ENCODE results near the gene ABCF2.

Gene ABCF2

GRCh38 chr7:151226875-151227782 is at the start of gene ABCF2:
Gene ABCF2 (minus strand): TSS chr7:151227205. CDS start chr7:151226458, 747 bp downstream.
- peak; percentile 99 for DNase-seq (ENCODE audit: low spot score)

- DNase-seq (ENCODE audit: low spot score) = no peak
These were observed 49.0 kb upstream of the ABCF2 start for GRCh38 chr7:151275813-151276577.

- DNase-seq (ENCODE audit: low spot score) = no peak
These were observed 48.2 kb upstream of the ABCF2 start for GRCh38 chr7:151274936-151275812.

- DNase-seq (ENCODE audit: low spot score) = no peak
These were observed 47.4 kb upstream of the ABCF2 start for GRCh38 chr7:151274396-151274795.

- DNase-seq (ENCODE audit: low spot score) = no peak
These were observed 46.8 kb upstream of the ABCF2 start for GRCh38 chr7:151273651-151274390.

- DNase-seq (ENCODE audit: low spot score) = no peak
These were observed 45.9 kb upstream of the ABCF2 start for GRCh38 chr7:151272877-151273276.

GRCh38 chr7:151272405-151272804 is 45.4 kb upstream of the ABCF2 start:
- no peak for DNase-seq (ENCODE audit: low spot score)

GRCh38 chr7:151271699-151272355 is 44.8 kb upstream of the ABCF2 start:
- no peak for DNase-seq (ENCODE audit: low spot score)

GRCh38 chr7:151269511-151269910 is 42.5 kb upstream of the ABCF2 start:
- DNase-seq (ENCODE audit: low spot score) = no peak

- no peak for DNase-seq (ENCODE audit: low spot score)
These were observed 38.4 kb upstream of the ABCF2 start for GRCh38 chr7:151265351-151265931.

GRCh38 chr7:151264615-151265014 is 37.6 kb upstream of the ABCF2 start:
- no peak for DNase-seq (ENCODE audit: low spot score)

- DNase-seq (ENCODE audit: low spot score) = no peak
These were observed 34.5 kb upstream of the ABCF2 start for GRCh38 chr7:151261529-151261928.

- no peak for DNase-seq (ENCODE audit: low spot score)
These were observed 33.9 kb upstream of the ABCF2 start for GRCh38 chr7:151260883-151261282.

GRCh38 chr7:151260471-151260870 is 33.5 kb upstream of the ABCF2 start:
- no peak for DNase-seq (ENCODE audit: low spot score)

GRCh38 chr7:151257990-151258389 is 31.0 kb upstream of the ABCF2 start:
- DNase-seq (ENCODE audit: low spot score) = no peak

- no peak for DNase-seq (ENCODE audit: low spot score)
These were observed 29.5 kb upstream of the ABCF2 start for GRCh38 chr7:151256410-151257045.

- DNase-seq (ENCODE audit: low spot score) = no peak
These were observed 28.4 kb upstream of the ABCF2 start for GRCh38 chr7:151255390-151255789.

GRCh38 chr7:151254851-151255250 is 27.8 kb upstream of the ABCF2 start:
- DNase-seq (ENCODE audit: low spot score) = no peak

- no peak for DNase-seq (ENCODE audit: low spot score)
These were observed 27.3 kb upstream of the ABCF2 start for GRCh38 chr7:151254316-151254715.

All from hepatic stellate cell (primary cell).